Skeletal muscle tissue (tissue), 4 donors: Measurements from ENCODE around the gene SLC6A1. TPM values are rescaled to one million over a fixed set of nuclear protein-coding genes. Genes with fewer than 3 reads are reported as not detected.
"Not testable (repeated sequence)": the region's sequence is repeated elsewhere in the genome, so short reads cannot be mapped to it uniquely, and the experiment has no call there.

Experiments
- H3K27ac ChIP-seq: one replicate; pipeline ENCODE4 v1.7.0; 2013; ENCODE audit warnings: mild to moderate bottlenecking, low read depth, low read length, inconsistent platforms
- H3K27me3 ChIP-seq, 3 donors: one replicate each; pipeline ENCODE4 v1.7.0; 2013; ENCODE audit warnings: low read length in 3 of 3; ENCODE audit not compliant: control insufficient read depth in 3 of 3, insufficient read depth in 3 of 3
- H3K36me3 ChIP-seq, 3 donors: one replicate each; pipeline ENCODE4 v1.7.0; 2013; ENCODE audit warnings: low read length in 3 of 3; ENCODE audit not compliant: control insufficient read depth in 3 of 3, insufficient read depth in 3 of 3
- H3K4me1 ChIP-seq, 3 donors: one replicate each; pipeline ENCODE4 v1.7.0; 2013; ENCODE audit warnings: low read length in 3 of 3, mild to moderate bottlenecking in 3 of 3; ENCODE audit not compliant: control insufficient read depth in 3 of 3, insufficient read depth in 3 of 3
- H3K4me3 ChIP-seq, 3 donors: one replicate each; pipeline ENCODE4 v1.7.0; 2013; ENCODE audit warnings: low read length in 3 of 3
- H3K9ac ChIP-seq, 3 donors: one replicate each; pipeline ENCODE4 v1.7.0; 2013; ENCODE audit warnings: low read length in 3 of 3, mild to moderate bottlenecking in 3 of 3, moderate library complexity in 2 of 3, low read depth in 1 of 3
- H3K9me3 ChIP-seq, 3 donors: one replicate each; pipeline ENCODE4 v1.7.0; 2013; ENCODE audit warnings: low read length in 3 of 3; ENCODE audit not compliant: control insufficient read depth in 3 of 3
- total RNA-seq: library from RNA; depleted of rRNA; stranded (reverse); fragments of >200 nt; gene quantifications from one replicate; pipeline ENCODE4 v1.2.3, GENCODE V29; 2014
- donor health status: Osteomylitis.

SLC6A1 gene
- total RNA-seq, 1 donor from 2014 or later, result 2.6 TPM

DNA sequence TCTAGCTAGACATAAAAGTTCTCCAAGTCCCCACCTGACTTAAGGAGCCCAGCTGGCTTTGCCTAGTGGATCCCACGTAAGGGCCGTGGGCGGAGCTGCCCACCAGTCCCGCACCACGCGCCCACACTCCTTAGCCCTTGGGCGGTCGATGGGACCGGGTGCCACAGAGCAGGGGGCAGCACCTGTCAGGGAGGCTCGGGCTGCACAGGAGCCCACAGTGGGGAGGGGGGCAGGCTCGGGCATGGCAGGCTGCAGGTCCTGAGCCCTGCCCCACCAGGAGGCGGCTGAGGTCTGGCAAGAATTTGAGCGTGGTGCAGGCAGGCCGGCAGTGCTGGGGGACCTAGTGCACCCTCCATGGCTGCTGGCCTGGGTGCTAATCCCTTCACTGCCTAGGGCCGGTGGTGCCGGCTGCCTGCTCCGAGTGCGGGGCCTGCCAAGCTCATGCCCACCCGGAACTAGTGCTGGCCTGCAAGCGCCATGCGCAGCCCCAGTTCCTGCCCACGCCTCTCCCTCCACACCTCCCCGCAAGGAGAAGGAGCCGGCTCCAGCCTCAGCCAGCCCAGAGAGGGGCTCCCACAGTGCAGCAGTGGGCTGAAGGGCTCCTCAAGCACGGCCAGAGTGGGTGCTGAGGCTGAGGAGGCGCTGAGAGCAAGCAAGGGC is 78.7 kb downstream of the SLC6A1 start:
- Histone ChIP-seq H3K9me3 (peaks cover 0 to 4% (median 0%) of the 10 kb centered on the region in 3 donors), H3K27ac (no peak overlapping the region), H3K27me3 (peaks cover 0 to 5% (median 2%) of the 10 kb centered on the region in 3 donors), H3K36me3 (no peaks in the 10 kb centered on the region), H3K9ac (no peak overlapping the region), H3K4me3 (no peak overlapping the region), H3K4me1 (no peaks in the 10 kb centered on the region)

- H3K9me3 ChIP-seq, result peaks cover 0 to 2% (median 0%) of the 10 kb centered on the region in 3 donors
- no peak overlapping the region for H3K9ac ChIP-seq
- H3K27ac ChIP-seq, result no peak overlapping the region
- H3K4me3 ChIP-seq, result no peak overlapping the region
- no peaks in the 10 kb centered on the region for H3K36me3 ChIP-seq
- H3K4me1 ChIP-seq, result no peaks in the 10 kb centered on the region
- H3K27me3 ChIP-seq, result peaks cover 0 to 9% (median 2%) of the 10 kb centered on the region in 3 donors
These were observed 80.1 kb downstream of the SLC6A1 start for GRCh38 chr3:11072631-11073030.

DNA sequence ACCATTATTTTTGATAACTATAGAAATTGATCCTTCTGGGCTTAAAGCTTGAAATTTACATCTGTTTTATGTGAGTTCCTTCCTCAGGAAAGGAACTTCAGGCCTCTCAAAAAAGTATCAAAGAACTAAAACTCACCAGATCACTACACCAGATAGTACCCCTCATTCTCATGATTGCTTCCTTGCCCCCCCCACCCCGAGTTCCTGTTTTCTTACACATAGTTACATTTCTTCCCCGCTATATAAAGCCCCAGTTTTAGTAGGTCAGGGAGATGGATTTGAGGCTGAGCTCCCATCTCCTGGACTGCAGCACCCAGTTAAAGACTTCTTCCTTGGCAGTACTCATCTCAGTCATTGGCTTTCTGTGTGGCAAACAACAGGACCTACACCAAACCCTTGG is 81.5 kb downstream of the SLC6A1 start:
- Histone ChIP-seq H3K4me1 (no peaks in the 10 kb centered on the region), H3K27ac (no peak overlapping the region), H3K9ac (no peak overlapping the region)

GRCh38 chr3:11074451-11074850 is 81.9 kb downstream of the SLC6A1 start:
- Histone ChIP-seq H3K9me3 (no peaks in the 10 kb centered on the region), H3K4me3 (no peak overlapping the region), H3K27ac (no peak overlapping the region), H3K4me1 (no peaks in the 10 kb centered on the region), H3K36me3 (no peaks in the 10 kb centered on the region), H3K27me3 (peaks cover 0 to 9% (median 2%) of the 10 kb centered on the region in 3 donors), H3K9ac (no peak overlapping the region)

More for the DNA sequence above, 81.5 kb downstream of the SLC6A1 start:
- H3K27me3 ChIP-seq, result peaks cover 0 to 9% (median 2%) of the 10 kb centered on the region in 3 donors
- no peaks in the 10 kb centered on the region for H3K36me3 ChIP-seq
- H3K4me3 ChIP-seq, result no peak overlapping the region
- H3K9me3 ChIP-seq, result no peaks in the 10 kb centered on the region

DNA sequence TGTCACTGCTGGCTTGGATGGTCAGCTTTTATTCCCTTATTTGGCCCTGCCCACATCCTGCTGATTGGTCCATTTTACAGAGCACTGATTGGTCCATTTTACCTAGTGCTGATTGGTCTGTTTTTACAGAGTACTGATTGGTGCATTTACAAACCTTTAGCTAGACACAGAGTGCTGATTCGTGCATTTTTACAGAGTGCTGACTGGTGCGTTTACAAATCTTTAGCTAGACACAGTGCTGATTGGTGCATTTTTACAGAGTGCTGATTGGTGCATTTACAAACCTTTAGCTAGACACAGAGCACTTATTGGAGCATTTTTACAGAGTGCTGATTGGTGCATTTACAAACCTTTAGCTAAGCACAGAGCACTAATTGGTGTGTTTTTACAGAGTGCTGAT is 82.6 kb downstream of the SLC6A1 start:
- not testable (repeated sequence) for H3K9ac ChIP-seq, H3K27ac ChIP-seq, H3K9me3 ChIP-seq

GRCh38 chr3:11076711-11077110 is 84.2 kb downstream of the SLC6A1 start:
- no peak overlapping the region for H3K27ac ChIP-seq
- no peaks in the 10 kb centered on the region for H3K36me3 ChIP-seq
- H3K9me3 ChIP-seq, result no peaks in the 10 kb centered on the region
- peaks cover 0 to 9% (median 2%) of the 10 kb centered on the region in 3 donors for H3K27me3 ChIP-seq
- H3K4me3 ChIP-seq, result no peak overlapping the region
- H3K9ac ChIP-seq, result no peak overlapping the region
- H3K4me1 ChIP-seq, result no peaks in the 10 kb centered on the region

More for the DNA sequence above, 82.6 kb downstream of the SLC6A1 start:
- H3K27me3 ChIP-seq, H3K4me1 ChIP-seq, H3K4me3 ChIP-seq, H3K36me3 ChIP-seq: not testable (repeated sequence)

- H3K9me3 ChIP-seq, result no peaks in the 10 kb centered on the region
- no peaks in the 10 kb centered on the region for H3K4me1 ChIP-seq
- H3K9ac ChIP-seq, result no peak overlapping the region
- H3K27ac ChIP-seq, result no peak overlapping the region
- H3K36me3 ChIP-seq, result no peaks in the 10 kb centered on the region
- no peak overlapping the region for H3K4me3 ChIP-seq
- peaks cover 0 to 9% (median 2%) of the 10 kb centered on the region in 3 donors for H3K27me3 ChIP-seq
These were observed 84.9 kb downstream of the SLC6A1 start for GRCh38 chr3:11077466-11077865.

DNA sequence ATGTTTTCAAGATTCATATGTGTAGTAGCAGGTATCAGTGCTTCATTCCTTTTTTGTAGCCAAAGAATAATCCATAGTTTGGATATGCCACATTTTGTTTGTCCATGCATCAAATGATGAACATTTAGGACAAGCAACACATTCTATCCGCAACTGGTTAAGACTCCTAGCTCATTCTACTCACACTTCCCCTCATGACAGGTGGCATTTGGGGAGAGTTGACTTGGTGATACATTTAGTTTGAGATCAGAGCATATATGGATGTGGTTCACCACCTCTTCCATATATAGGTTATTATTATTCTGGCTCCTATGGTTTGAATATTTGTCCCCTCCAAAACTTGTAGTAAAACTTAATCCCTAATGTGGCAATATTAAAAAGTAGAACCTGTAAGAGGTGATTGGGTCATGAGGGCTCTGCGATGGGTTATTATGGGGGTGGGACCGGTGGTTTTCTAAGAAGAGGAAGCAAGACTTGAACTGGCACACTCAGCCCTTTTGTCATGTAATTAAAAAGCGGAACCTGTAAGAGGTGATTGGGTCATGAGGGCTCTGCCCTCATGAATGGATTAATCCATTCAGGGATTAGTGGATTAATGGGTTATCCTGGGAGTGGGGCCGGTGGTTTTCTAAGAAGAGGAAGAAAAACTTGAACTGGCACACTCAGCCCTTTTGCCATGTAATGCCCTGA is 86.4 kb downstream of the SLC6A1 start:
- H3K4me1 ChIP-seq, result no peaks in the 10 kb centered on the region
- H3K9ac ChIP-seq, result no peak overlapping the region
- no peak overlapping the region for H3K27ac ChIP-seq
- H3K4me3 ChIP-seq, result no peak overlapping the region
- peaks cover 0 to 9% (median 2%) of the 10 kb centered on the region in 3 donors for H3K27me3 ChIP-seq
- H3K9me3 ChIP-seq, result no peaks in the 10 kb centered on the region
- no peaks in the 10 kb centered on the region for H3K36me3 ChIP-seq

- no peak overlapping the region for H3K4me3 ChIP-seq
- H3K4me1 ChIP-seq, result no peaks in the 10 kb centered on the region
- H3K9me3 ChIP-seq, result no peaks in the 10 kb centered on the region
- H3K27me3 ChIP-seq, result peaks cover 0 to 8% (median 2%) of the 10 kb centered on the region in 3 donors
- H3K9ac ChIP-seq, result no peak overlapping the region
- no peak overlapping the region for H3K27ac ChIP-seq
- H3K36me3 ChIP-seq, result no peaks in the 10 kb centered on the region
These were observed 87.9 kb downstream of the SLC6A1 start for GRCh38 chr3:11080492-11080891.

DNA sequence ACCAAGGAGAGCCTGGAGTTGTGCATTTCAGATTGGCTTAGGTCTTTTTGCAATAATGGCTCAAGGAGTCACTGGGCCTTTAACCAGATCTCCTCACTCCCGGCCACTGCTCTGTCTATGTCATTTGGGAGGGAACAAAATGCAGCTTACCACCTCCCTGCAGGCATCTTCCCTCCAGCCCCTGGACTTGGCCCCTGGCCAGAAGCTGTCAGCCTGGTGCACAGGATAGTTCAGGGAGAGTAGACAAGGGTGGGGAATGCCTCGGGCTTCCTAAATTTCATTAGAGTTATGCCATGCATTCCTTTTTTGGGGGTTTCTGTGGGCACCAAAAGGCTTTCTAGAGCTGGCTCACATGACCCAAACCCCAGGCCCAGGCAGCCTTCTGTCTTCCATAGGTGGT is 91.5 kb downstream of the SLC6A1 start:
- Histone ChIP-seq H3K27ac (no peak overlapping the region), H3K4me3 (no peak overlapping the region), H3K4me1 (no peaks in the 10 kb centered on the region), H3K9me3 (no peaks in the 10 kb centered on the region), H3K36me3 (no peaks in the 10 kb centered on the region), H3K27me3 (no peaks in the 10 kb centered on the region), H3K9ac (no peak overlapping the region)
